Thyroid gland (tissue), 4 donors: Measurements from ENCODE around the gene ZBTB42.

ENCODE experiments used
- POLR2A ChIP-seq, 2 donors: fragments of 450-650 bp; IDR thresholded peaks; one replicate each; pipeline ENCODE4 v1.6.1; 2017; ENCODE audit warnings: antibody characterized with exemption in 2 of 2, mild to moderate bottlenecking in 2 of 2, moderate library complexity in 1 of 2
- TF ChIP-seq, protein P1 (sequence below), 6 experiments: fragments of 200-600 bp in 3 of 6; fragments of 450-650 bp in 3 of 6; sonication (generic) in 3 of 6; IDR thresholded peaks; one replicate each; pipeline ENCODE4 v1.5.1; 2016 to 2019; ENCODE audit warnings: antibody characterized with exemption in 6 of 6, mild to moderate bottlenecking in 2 of 6, inconsistent platforms in 1 of 6, moderate library complexity in 1 of 6

- TF ChIP-seq, protein P1, sequence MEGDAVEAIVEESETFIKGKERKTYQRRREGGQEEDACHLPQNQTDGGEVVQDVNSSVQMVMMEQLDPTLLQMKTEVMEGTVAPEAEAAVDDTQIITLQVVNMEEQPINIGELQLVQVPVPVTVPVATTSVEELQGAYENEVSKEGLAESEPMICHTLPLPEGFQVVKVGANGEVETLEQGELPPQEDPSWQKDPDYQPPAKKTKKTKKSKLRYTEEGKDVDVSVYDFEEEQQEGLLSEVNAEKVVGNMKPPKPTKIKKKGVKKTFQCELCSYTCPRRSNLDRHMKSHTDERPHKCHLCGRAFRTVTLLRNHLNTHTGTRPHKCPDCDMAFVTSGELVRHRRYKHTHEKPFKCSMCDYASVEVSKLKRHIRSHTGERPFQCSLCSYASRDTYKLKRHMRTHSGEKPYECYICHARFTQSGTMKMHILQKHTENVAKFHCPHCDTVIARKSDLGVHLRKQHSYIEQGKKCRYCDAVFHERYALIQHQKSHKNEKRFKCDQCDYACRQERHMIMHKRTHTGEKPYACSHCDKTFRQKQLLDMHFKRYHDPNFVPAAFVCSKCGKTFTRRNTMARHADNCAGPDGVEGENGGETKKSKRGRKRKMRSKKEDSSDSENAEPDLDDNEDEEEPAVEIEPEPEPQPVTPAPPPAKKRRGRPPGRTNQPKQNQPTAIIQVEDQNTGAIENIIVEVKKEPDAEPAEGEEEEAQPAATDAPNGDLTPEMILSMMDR (IDR thresholded peaks at IDR 0.05) = peak; percentile 71 to 94 (median 90)
- peak in 1 of 2 donors; percentile 3 for TF ChIP-seq POLR2A (IDR thresholded peaks at IDR 0.05)
Observed at GRCh38 chr14:104768437-104769323, 32.2 kb upstream of the ZBTB42 start.
